ENCODE measurements around the gene GRID1.

Gene GRID1

GRCh38 chr10:86091216-86091615 is 275.4 kb downstream of the GRID1 start:
- Histone ChIP-seq H3K36me3 (no peaks in the 10 kb centered on the region), H3K4me1 (ENCODE audit: control insufficient read depth in 1 of 2, insufficient read depth in 1 of 2, low read depth in 1 of 2, low read length in 1 of 2) (no peaks in the 10 kb centered on the region), H3K27ac (no peak overlapping the region), H3K9me3 (no peaks in the 10 kb centered on the region), H3K4me3 (ENCODE audit: low read depth in 1 of 2, low read length in 1 of 2) (no peak overlapping the region), H3K27me3 (peaks cover 4% of the 10 kb centered on the region)
- TF ChIP-seq CTCF (IDR thresholded peaks at IDR 0.05): no peak

- Histone ChIP-seq H3K27me3 (peaks cover 4% of the 10 kb centered on the region), H3K9me3 (no peaks in the 10 kb centered on the region), H3K36me3 (no peaks in the 10 kb centered on the region), H3K4me3 (ENCODE audit: low read depth in 1 of 2, low read length in 1 of 2) (no peak overlapping the region), H3K27ac (no peak overlapping the region), H3K4me1 (ENCODE audit: control insufficient read depth in 1 of 2, insufficient read depth in 1 of 2, low read depth in 1 of 2, low read length in 1 of 2) (no peaks in the 10 kb centered on the region)
- no peak for TF ChIP-seq CTCF (IDR thresholded peaks at IDR 0.05)
Measured at GRCh38 chr10:86090807-86091206, 275.8 kb downstream of the GRID1 start.

GRCh38 chr10:86087716-86088115 is 278.9 kb downstream of the GRID1 start:
- no peak overlapping the region for H3K4me3 ChIP-seq (ENCODE audit: low read depth in 1 of 2, low read length in 1 of 2)
- H3K9me3 ChIP-seq: no peaks in the 10 kb centered on the region
- peaks cover 4% of the 10 kb centered on the region for H3K27me3 ChIP-seq
- TF ChIP-seq CTCF (IDR thresholded peaks at IDR 0.05): no peak
- H3K4me1 ChIP-seq (ENCODE audit: control insufficient read depth in 1 of 2, insufficient read depth in 1 of 2, low read depth in 1 of 2, low read length in 1 of 2): no peaks in the 10 kb centered on the region
- no peaks in the 10 kb centered on the region for H3K36me3 ChIP-seq
- no peak overlapping the region for H3K27ac ChIP-seq

- H3K36me3 ChIP-seq: no peaks in the 10 kb centered on the region
- no peak overlapping the region for H3K4me3 ChIP-seq (ENCODE audit: low read depth in 1 of 2, low read length in 1 of 2)
- TF ChIP-seq CTCF (IDR thresholded peaks at IDR 0.05): no peak
- H3K27me3 ChIP-seq: peaks cover 4% of the 10 kb centered on the region
- H3K27ac ChIP-seq: no peak overlapping the region
- H3K4me1 ChIP-seq (ENCODE audit: control insufficient read depth in 1 of 2, insufficient read depth in 1 of 2, low read depth in 1 of 2, low read length in 1 of 2): no peaks in the 10 kb centered on the region
- H3K9me3 ChIP-seq: no peaks in the 10 kb centered on the region
Measured at GRCh38 chr10:86086418-86086817, 280.2 kb downstream of the GRID1 start.

- Histone ChIP-seq H3K27me3 (peaks cover 4% of the 10 kb centered on the region), H3K4me3 (ENCODE audit: low read depth in 1 of 2, low read length in 1 of 2) (no peak overlapping the region), H3K4me1 (ENCODE audit: control insufficient read depth in 1 of 2, insufficient read depth in 1 of 2, low read depth in 1 of 2, low read length in 1 of 2) (no peaks in the 10 kb centered on the region), H3K9me3 (no peaks in the 10 kb centered on the region), H3K36me3 (no peaks in the 10 kb centered on the region), H3K27ac (no peak overlapping the region)
- no peak for TF ChIP-seq CTCF (IDR thresholded peaks at IDR 0.05)
Measured at GRCh38 chr10:86085686-86086085, 280.9 kb downstream of the GRID1 start.

GRCh38 chr10:86085136-86085535 is 281.5 kb downstream of the GRID1 start:
- no peaks in the 10 kb centered on the region for H3K36me3 ChIP-seq
- H3K27me3 ChIP-seq: peaks cover 4% of the 10 kb centered on the region
- no peak for TF ChIP-seq CTCF (IDR thresholded peaks at IDR 0.05)
- no peak overlapping the region for H3K4me3 ChIP-seq (ENCODE audit: low read depth in 1 of 2, low read length in 1 of 2)
- H3K9me3 ChIP-seq: no peaks in the 10 kb centered on the region
- no peak overlapping the region for H3K27ac ChIP-seq
- H3K4me1 ChIP-seq (ENCODE audit: control insufficient read depth in 1 of 2, insufficient read depth in 1 of 2, low read depth in 1 of 2, low read length in 1 of 2): no peaks in the 10 kb centered on the region
